Mammary epithelial cell (primary cell): Measurements from ENCODE around the gene INPP4A.

Experiments
- EZH2 ChIP-seq: IDR thresholded peaks from 2 replicates; pipeline ENCODE4 v1.6.1; 2012; ENCODE audit warnings: low read length, inconsistent platforms, borderline replicate concordance
- TF ChIP-seq, protein P1 (sequence below), 2 donors: IDR thresholded peaks in 1 of 2; conservative IDR thresholded peaks in 1 of 2; 2 replicates each; pipeline ENCODE4 v1.5.1; 2011 to 2012; ENCODE audit warnings: inconsistent platforms in 2 of 2, low read length in 2 of 2, mild to moderate bottlenecking in 2 of 2, control low read depth in 1 of 2, low read depth in 1 of 2; ENCODE audit not compliant: insufficient read depth in 1 of 2; ENCODE audit errors: extremely low read depth in 1 of 2

DNA sequence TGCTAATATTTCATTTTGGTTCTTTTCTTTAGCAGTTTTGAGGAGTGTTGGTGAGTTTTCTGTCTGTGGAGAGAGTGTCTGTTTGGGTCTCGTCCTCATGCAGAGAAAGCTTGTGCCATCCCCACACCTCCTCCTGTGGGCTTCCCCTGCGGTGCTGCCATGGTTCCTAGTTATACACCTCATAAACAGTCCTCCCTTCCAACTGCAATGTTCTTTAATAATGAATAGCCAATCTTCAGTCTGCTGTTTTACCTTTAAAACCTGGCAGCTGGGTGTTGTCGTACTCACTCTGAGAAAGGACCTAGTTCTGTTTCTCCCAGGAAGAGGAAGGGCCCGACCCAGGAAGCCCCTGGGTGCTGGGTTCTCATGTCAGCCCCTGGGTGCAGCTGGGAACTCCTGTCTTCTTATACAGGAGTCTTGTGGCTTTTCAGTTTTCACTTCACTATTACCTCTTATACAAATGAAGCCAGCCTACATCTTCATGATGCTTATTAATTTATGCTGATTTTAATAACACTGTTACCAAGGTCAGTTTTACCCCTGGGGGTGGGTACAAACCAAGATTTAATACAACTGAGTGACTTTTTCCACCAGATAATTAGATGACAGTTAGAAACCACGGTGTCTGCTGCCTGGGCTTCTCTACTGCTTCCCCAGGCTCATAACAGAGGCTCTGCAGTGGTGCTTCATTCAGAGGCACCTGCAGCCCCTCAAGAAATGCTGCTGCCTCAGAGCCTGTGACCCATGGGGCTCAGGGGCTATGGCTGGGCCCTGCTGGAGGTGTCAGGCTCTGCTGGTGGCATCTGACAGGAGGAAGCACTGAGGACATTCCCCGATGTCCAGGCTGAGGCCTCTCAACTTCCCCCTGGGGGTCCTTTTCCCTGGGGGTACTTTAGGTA is 104.5 kb downstream of the INPP4A start:
- TF ChIP-seq, protein P1, sequence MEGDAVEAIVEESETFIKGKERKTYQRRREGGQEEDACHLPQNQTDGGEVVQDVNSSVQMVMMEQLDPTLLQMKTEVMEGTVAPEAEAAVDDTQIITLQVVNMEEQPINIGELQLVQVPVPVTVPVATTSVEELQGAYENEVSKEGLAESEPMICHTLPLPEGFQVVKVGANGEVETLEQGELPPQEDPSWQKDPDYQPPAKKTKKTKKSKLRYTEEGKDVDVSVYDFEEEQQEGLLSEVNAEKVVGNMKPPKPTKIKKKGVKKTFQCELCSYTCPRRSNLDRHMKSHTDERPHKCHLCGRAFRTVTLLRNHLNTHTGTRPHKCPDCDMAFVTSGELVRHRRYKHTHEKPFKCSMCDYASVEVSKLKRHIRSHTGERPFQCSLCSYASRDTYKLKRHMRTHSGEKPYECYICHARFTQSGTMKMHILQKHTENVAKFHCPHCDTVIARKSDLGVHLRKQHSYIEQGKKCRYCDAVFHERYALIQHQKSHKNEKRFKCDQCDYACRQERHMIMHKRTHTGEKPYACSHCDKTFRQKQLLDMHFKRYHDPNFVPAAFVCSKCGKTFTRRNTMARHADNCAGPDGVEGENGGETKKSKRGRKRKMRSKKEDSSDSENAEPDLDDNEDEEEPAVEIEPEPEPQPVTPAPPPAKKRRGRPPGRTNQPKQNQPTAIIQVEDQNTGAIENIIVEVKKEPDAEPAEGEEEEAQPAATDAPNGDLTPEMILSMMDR (conservative IDR thresholded peaks at IDR 0.05 in 1 of 2, IDR thresholded peaks at IDR 0.05 in 1 of 2; ENCODE audit: extremely low read depth in 1 of 2, insufficient read depth in 1 of 2, low read depth in 1 of 2, low read length in 2 of 2): no peak
- TF ChIP-seq EZH2: no peak
